ENCODE results near the gene C6orf118.

The C6orf118 gene

GRCh38 chr6:165244524-165245247 is 64.7 kb downstream of the C6orf118 start:
- Histone ChIP-seq H3K4me3 (ENCODE audit: low read length) (no peak overlapping the region), H3K9me2 (replicated peaks; ENCODE audit: insufficient read depth, low read length) (no peaks in the 10 kb centered on the region), H2AFZ (ENCODE audit: low read length) (no peak overlapping the region), H3K27me3 (replicated peaks; ENCODE audit: insufficient read depth, low read length) (no peaks in the 10 kb centered on the region), H4K20me1 (ENCODE audit: insufficient read depth, low read length) (no peaks in the 10 kb centered on the region), H3K27ac (ENCODE audit: low read length) (no peak overlapping the region), H3K4me2 (ENCODE audit: low read depth, low read length) (no peak overlapping the region), H3K9ac (ENCODE audit: low read length) (no peak overlapping the region), H3K4me1 (ENCODE audit: low read length) (no peaks in the 10 kb centered on the region), H3K9me3 (replicated peaks; ENCODE audit: insufficient read depth, low read length) (no peaks in the 10 kb centered on the region), H3K36me3 (replicated peaks; ENCODE audit: insufficient read depth, low read length) (no peaks in the 10 kb centered on the region), H3F3A (ENCODE audit: insufficient read depth, low read length) (no peaks in the 10 kb centered on the region), H3K79me2 (ENCODE audit: low read length) (no peaks in the 10 kb centered on the region)
- TF ChIP-seq EZH2phosphoT487 (IDR thresholded peaks at IDR 0.05; ENCODE audit: low read length) (no peak), EZH2 (optimal IDR thresholded peaks at IDR 0.05; ENCODE audit: low read depth, low read length) (no peak), CTCF (IDR thresholded peaks at IDR 0.05; ENCODE audit: low read length) (no peak)
- DNase-seq = no peak

- Histone ChIP-seq H3K27ac (ENCODE audit: low read length) (no peak overlapping the region), H3K4me2 (ENCODE audit: low read depth, low read length) (no peak overlapping the region), H3K4me3 (ENCODE audit: low read length) (no peak overlapping the region), H3K9me3 (replicated peaks; ENCODE audit: insufficient read depth, low read length) (no peaks in the 10 kb centered on the region), H3K79me2 (ENCODE audit: low read length) (no peaks in the 10 kb centered on the region), H3K4me1 (ENCODE audit: low read length) (no peaks in the 10 kb centered on the region), H3K27me3 (replicated peaks; ENCODE audit: insufficient read depth, low read length) (no peaks in the 10 kb centered on the region), H2AFZ (ENCODE audit: low read length) (no peak overlapping the region), H3K9ac (ENCODE audit: low read length) (no peak overlapping the region), H3K36me3 (replicated peaks; ENCODE audit: insufficient read depth, low read length) (no peaks in the 10 kb centered on the region), H4K20me1 (ENCODE audit: insufficient read depth, low read length) (no peaks in the 10 kb centered on the region), H3F3A (ENCODE audit: insufficient read depth, low read length) (no peaks in the 10 kb centered on the region), H3K9me2 (replicated peaks; ENCODE audit: insufficient read depth, low read length) (no peaks in the 10 kb centered on the region)
- no peak for DNase-seq
- TF ChIP-seq EZH2 (optimal IDR thresholded peaks at IDR 0.05; ENCODE audit: low read depth, low read length) (no peak), CTCF (IDR thresholded peaks at IDR 0.05; ENCODE audit: low read length) (no peak), EZH2phosphoT487 (IDR thresholded peaks at IDR 0.05; ENCODE audit: low read length) (no peak)
Measured at GRCh38 chr6:165243801-165244200, 65.6 kb downstream of the C6orf118 start.

GRCh38 chr6:165236326-165236725 is 73.1 kb downstream of the C6orf118 start:
- no peaks in the 10 kb centered on the region for H3K27me3 ChIP-seq (replicated peaks; ENCODE audit: insufficient read depth, low read length)
- no peaks in the 10 kb centered on the region for H3K9me3 ChIP-seq (replicated peaks; ENCODE audit: insufficient read depth, low read length)
- H3K27ac ChIP-seq (ENCODE audit: low read length) = no peak overlapping the region
- no peaks in the 10 kb centered on the region for H3K36me3 ChIP-seq (replicated peaks; ENCODE audit: insufficient read depth, low read length)
- H4K20me1 ChIP-seq (ENCODE audit: insufficient read depth, low read length) = no peaks in the 10 kb centered on the region
- H3F3A ChIP-seq (ENCODE audit: insufficient read depth, low read length) = no peaks in the 10 kb centered on the region
- H2AFZ ChIP-seq (ENCODE audit: low read length) = no peak overlapping the region
- no peak overlapping the region for H3K4me3 ChIP-seq (ENCODE audit: low read length)
- H3K9ac ChIP-seq (ENCODE audit: low read length) = no peak overlapping the region
- no peak overlapping the region for H3K4me2 ChIP-seq (ENCODE audit: low read depth, low read length)
- no peak for TF ChIP-seq EZH2phosphoT487 (IDR thresholded peaks at IDR 0.05; ENCODE audit: low read length)
- TF ChIP-seq EZH2 (optimal IDR thresholded peaks at IDR 0.05; ENCODE audit: low read depth, low read length) = no peak
- TF ChIP-seq CTCF (IDR thresholded peaks at IDR 0.05; ENCODE audit: low read length) = no peak
- H3K4me1 ChIP-seq (ENCODE audit: low read length) = no peaks in the 10 kb centered on the region
- no peaks in the 10 kb centered on the region for H3K9me2 ChIP-seq (replicated peaks; ENCODE audit: insufficient read depth, low read length)
- no peaks in the 10 kb centered on the region for H3K79me2 ChIP-seq (ENCODE audit: low read length)
- no peak for DNase-seq
